ENCODE results near the gene SLC37A3. TPM values are rescaled to one million over a fixed set of nuclear protein-coding genes. Genes with fewer than 3 reads are reported as not detected.

The SLC37A3 gene
- total RNA-seq, 2 experiments from 2014 or later = 28.8 to 30.7 TPM

DNA sequence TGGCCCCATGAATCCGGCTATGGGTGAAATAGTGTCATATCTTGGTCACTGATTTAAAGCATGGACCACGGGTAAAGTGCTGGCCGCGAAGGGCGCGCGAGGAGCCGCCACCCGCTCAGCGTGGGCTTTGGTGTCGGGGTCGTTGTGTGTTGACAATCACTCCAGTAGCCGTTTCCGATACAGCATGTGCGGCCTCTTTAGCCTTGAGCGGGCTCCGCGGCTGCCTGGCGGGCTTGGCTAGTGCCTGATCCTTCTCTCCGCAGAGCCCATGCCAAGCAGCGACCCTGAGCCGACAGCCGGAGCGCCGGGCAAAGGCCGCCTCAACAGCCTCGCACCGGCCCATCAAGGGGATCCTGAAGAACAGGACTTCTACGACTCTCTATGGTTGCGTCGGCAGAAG, 105.9 kb downstream of the SLC37A3 start:
- no peak overlapping the region for H3K27ac Mint-ChIP-seq
- CTCF ChIA-PET = no interaction called here

DNA sequence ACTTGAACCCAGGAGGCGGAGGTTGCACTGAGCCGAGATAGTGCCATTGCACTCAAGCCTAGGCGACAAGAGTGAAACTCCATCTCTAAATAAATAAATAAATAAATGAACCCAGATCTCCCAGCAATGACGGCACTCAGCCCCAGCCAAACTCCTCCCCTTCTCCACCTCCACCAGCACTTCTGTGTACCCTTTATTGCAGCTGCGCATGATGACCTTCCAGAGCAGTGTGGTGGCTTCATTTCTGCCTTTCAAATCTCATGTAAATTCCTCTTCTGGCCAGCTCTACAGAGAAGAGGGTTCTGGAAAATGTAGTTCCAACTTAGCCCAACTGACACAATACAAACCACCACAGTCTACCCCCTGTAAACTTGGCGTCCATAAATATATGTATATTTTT, 108.5 kb downstream of the SLC37A3 start:
- no peak for DNase-seq
- ChIA-PET POLR2A (no interaction called here), CTCF (no interaction called here)
- Mint-ChIP-seq H3K27ac (no peak overlapping the region), H3K36me3 (ENCODE audit: low read depth) (no peaks in the 10 kb centered on the region), H3K4me3 (no peak overlapping the region), H3K9me3 (no peaks in the 10 kb centered on the region), H3K27me3 (no peaks in the 10 kb centered on the region), H3K4me1 (no peaks in the 10 kb centered on the region)

More for the DNA sequence above, 105.9 kb downstream of the SLC37A3 start:
- no peak for DNase-seq
- Mint-ChIP-seq H3K36me3 (ENCODE audit: low read depth) (no peaks in the 10 kb centered on the region), H3K4me1 (peaks cover 2% of the 10 kb centered on the region), H3K9me3 (no peaks in the 10 kb centered on the region), H3K27me3 (no peaks in the 10 kb centered on the region), H3K4me3 (no peak overlapping the region)
- POLR2A ChIA-PET = no interaction called here

DNA sequence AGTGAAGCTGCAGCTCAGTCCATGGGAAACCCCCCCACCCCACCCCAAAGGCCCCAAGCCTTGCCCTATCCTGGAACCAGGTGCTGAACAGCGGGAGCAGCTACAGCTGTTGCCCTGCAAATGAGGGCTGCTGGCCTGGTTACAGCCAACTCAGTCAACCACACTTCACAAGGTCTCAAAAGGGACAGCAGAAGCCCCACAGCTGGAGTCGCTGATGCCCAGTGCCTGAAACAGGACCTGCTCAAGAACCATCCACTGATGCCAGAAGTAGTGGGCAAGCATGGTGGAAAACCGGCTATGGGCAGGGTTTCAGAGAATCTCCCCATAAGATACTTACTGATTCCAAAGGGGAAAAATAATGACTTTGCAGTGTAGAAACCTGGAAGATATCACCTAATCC, 110.3 kb downstream of the SLC37A3 start:
- Mint-ChIP-seq H3K4me3 (no peak overlapping the region), H3K27me3 (no peaks in the 10 kb centered on the region), H3K36me3 (ENCODE audit: low read depth) (no peaks in the 10 kb centered on the region), H3K4me1 (no peaks in the 10 kb centered on the region), H3K9me3 (peaks cover 4% of the 10 kb centered on the region), H3K27ac (no peak overlapping the region)
- POLR2A ChIA-PET = no interaction called here
- no peak for DNase-seq
- CTCF ChIA-PET = no interaction called here

DNA sequence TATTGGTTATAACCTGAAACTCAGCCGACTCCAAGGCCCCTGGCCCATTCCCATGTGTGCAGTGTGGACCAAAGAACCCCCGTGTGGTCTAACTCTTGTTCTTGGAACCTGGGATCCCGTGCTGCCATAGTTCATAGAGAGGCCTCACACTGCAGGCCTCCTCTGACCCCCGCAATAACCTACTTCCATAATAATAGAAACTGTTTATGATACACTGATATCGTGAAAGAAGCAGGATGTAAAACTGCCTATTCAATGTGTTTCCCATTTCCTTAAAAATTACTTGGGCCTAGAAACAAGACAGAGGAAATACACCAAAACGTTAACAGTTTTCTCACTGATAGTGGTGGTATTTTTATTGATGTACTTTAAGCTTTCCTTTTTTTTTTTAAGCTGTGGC, 112.4 kb downstream of the SLC37A3 start:
- Mint-ChIP-seq H3K9me3 (peaks cover 4% of the 10 kb centered on the region), H3K4me3 (no peak overlapping the region), H3K4me1 (no peaks in the 10 kb centered on the region), H3K27me3 (no peaks in the 10 kb centered on the region), H3K36me3 (ENCODE audit: low read depth) (no peaks in the 10 kb centered on the region), H3K27ac (no peak overlapping the region)
- DNase-seq = no peak
- ChIA-PET CTCF (no interaction called here), POLR2A (interaction anchor here (1.0 kb wide), 1 partner anchor 109 kb away, joined by 4 read pairs; no protein-coding TSS in a partner anchor)

DNA sequence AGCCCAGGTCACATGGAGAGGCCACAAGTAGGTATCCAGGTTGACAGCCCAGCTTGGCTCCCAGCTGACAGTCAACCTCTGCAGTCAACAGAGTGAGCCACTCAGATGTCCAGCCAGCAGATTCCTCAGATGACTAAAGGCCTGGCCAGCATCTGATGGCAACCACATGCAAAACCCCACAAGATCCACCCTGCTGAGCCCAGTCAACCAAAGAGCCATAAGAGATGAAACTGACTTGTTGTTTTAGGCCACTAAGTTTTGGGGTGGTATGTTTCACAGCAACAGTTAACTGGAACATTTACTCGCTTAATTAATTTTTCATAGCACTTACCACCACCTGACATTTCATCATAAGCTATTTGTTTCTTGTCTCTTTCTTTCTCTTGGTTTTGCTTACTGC, 114.3 kb downstream of the SLC37A3 start:
- H3K9me3 Mint-ChIP-seq = peaks cover 4% of the 10 kb centered on the region
- H3K27ac Mint-ChIP-seq = no peak overlapping the region
- H3K4me1 Mint-ChIP-seq = no peaks in the 10 kb centered on the region
- CTCF ChIA-PET = no interaction called here
- H3K27me3 Mint-ChIP-seq = peaks cover 5% of the 10 kb centered on the region
- no peak for DNase-seq
- no peaks in the 10 kb centered on the region for H3K36me3 Mint-ChIP-seq (ENCODE audit: low read depth)
- H3K4me3 Mint-ChIP-seq = no peak overlapping the region
- POLR2A ChIA-PET = no interaction called here

Other genes with a start within 250 kb of the SLC37A3 start
- 10 to 100 TPM; 24.3 to 25.9 TPM for gene KDM7A, start 221.5 kb downstream of the SLC37A3 start, total RNA-seq
- gene RAB19, start 5.5 kb upstream of the SLC37A3 start, total RNA-seq = 1 to 10 TPM; 4.3 to 4.8 TPM
- gene MKRN1, start 81.0 kb upstream of the SLC37A3 start, total RNA-seq = 100 to 1,000 TPM; 119 to 122 TPM
- gene DENND2A, start 242.3 kb upstream of the SLC37A3 start, total RNA-seq = not detected

Data from activated CD4-positive, alpha-beta memory T cell treated with anti-CD3 and anti-CD28 coated beads, Interleukin-2, amount 10 ng/mL, durations not matched to agents 7 days and 5 days (primary cell).